Measurements from ENCODE around the gene SYT7.

DNA sequence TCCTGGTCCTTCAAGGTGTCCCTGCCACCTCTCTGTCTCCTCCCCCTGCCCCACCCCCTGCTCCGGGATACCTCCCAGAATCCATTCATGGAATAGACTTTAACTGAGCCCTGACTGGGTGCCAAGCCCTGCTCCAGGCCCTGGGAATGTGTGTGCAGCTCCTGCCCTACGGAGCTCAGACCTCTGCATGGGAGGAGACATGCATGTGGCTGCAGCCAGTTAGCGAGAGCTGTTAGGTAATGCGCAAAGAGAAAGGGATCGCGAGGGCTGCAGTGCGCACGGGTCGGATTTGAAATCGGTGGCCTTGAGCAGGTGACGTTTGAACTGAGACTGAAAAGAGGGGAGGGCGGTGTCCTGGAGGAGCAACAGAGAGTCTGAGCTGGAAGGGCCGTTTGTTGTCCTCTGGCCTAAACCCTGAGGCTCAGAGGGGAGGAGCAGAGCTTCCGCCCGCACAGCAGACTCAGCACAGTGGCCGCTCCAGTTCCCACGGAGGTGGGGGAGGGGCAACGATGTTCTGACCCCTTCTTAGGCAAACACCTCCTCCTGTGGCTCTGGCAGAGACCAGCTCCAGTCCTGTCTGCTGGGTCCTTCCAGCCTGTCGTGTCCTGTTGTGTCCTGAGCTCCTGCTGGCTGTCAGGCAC lies 92.1 kb downstream of the SYT7 start:
- TF ChIP-seq EP300 (IDR thresholded peaks at IDR 0.05) = no peak
- no peak for TF ChIP-seq POLR2A (IDR thresholded peaks at IDR 0.05; ENCODE audit: low read depth)
- peak in 1 of 2 donors; percentile 18 for TF ChIP-seq POLR2AphosphoS5 (IDR thresholded peaks at IDR 0.05)
- TF ChIP-seq, protein P1, sequence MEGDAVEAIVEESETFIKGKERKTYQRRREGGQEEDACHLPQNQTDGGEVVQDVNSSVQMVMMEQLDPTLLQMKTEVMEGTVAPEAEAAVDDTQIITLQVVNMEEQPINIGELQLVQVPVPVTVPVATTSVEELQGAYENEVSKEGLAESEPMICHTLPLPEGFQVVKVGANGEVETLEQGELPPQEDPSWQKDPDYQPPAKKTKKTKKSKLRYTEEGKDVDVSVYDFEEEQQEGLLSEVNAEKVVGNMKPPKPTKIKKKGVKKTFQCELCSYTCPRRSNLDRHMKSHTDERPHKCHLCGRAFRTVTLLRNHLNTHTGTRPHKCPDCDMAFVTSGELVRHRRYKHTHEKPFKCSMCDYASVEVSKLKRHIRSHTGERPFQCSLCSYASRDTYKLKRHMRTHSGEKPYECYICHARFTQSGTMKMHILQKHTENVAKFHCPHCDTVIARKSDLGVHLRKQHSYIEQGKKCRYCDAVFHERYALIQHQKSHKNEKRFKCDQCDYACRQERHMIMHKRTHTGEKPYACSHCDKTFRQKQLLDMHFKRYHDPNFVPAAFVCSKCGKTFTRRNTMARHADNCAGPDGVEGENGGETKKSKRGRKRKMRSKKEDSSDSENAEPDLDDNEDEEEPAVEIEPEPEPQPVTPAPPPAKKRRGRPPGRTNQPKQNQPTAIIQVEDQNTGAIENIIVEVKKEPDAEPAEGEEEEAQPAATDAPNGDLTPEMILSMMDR (IDR thresholded peaks at IDR 0.05) = no peak

Measured in esophagus muscularis mucosa (tissue), 4 donors.